NCI-H524 treated with DMSO at 0.1 percent for 48 hours (cell line): ENCODE results near the gene KIF2C.
"Not testable (repeated sequence)": the region's sequence is repeated elsewhere in the genome, so short reads cannot be mapped to it uniquely, and the experiment has no call there.

ENCODE experiments used
- DNase-seq: peaks from one replicate; lab custom pipeline; 2025; lab: John Stamatoyannopoulos, UW

Gene KIF2C

GRCh38 chr1:44739307-44740178 is at the start of gene KIF2C:
Gene KIF2C, plus strand, starts transcription at chr1:44739837. Its CDS starts 96 bp downstream, at chr1:44739933.
- DNase-seq: peak; percentile 89

- no peak for DNase-seq
These were observed 46.5 kb upstream of the KIF2C start for GRCh38 chr1:44693159-44693558.

- DNase-seq: no peak
These were observed 45.7 kb upstream of the KIF2C start for GRCh38 chr1:44693900-44694299.

- DNase-seq: no peak
These were observed 44.7 kb upstream of the KIF2C start for GRCh38 chr1:44694863-44695478.

- no peak for DNase-seq
These were observed 44.0 kb upstream of the KIF2C start for GRCh38 chr1:44695671-44696070.

GRCh38 chr1:44696101-44696500 is 43.5 kb upstream of the KIF2C start:
- DNase-seq: no peak

- no peak for DNase-seq
These were observed 42.8 kb upstream of the KIF2C start for GRCh38 chr1:44696789-44697345.

GRCh38 chr1:44698138-44698537 is 41.5 kb upstream of the KIF2C start:
- DNase-seq: no peak

GRCh38 chr1:44699375-44699774 is 40.3 kb upstream of the KIF2C start:
- not testable (repeated sequence) for DNase-seq

- DNase-seq: no peak
These were observed 39.1 kb upstream of the KIF2C start for GRCh38 chr1:44700573-44700972.

GRCh38 chr1:44701141-44701573 is 38.5 kb upstream of the KIF2C start:
- DNase-seq: no peak

- DNase-seq: no peak
These were observed 34.2 kb upstream of the KIF2C start for GRCh38 chr1:44705470-44705869.

GRCh38 chr1:44705938-44706337 is 33.7 kb upstream of the KIF2C start:
- no peak for DNase-seq

- no peak for DNase-seq
These were observed 32.3 kb upstream of the KIF2C start for GRCh38 chr1:44707112-44707881.

GRCh38 chr1:44707959-44708831 is 31.4 kb upstream of the KIF2C start:
- DNase-seq: no peak

- no peak for DNase-seq
These were observed 26.3 kb upstream of the KIF2C start for GRCh38 chr1:44713321-44713781.

- no peak for DNase-seq
These were observed 25.1 kb upstream of the KIF2C start for GRCh38 chr1:44714532-44714931.

- DNase-seq: no peak
These were observed 24.6 kb upstream of the KIF2C start for GRCh38 chr1:44714944-44715571.

- no peak for DNase-seq
These were observed 22.5 kb upstream of the KIF2C start for GRCh38 chr1:44717156-44717555.

- DNase-seq: no peak
These were observed 22.0 kb upstream of the KIF2C start for GRCh38 chr1:44717653-44718052.

- DNase-seq: no peak
These were observed 21.5 kb upstream of the KIF2C start for GRCh38 chr1:44718091-44718490.
